SK-N-SH (cell line): ENCODE results near the gene MIF4GD. TPM values are rescaled to one million over a fixed set of nuclear protein-coding genes. Genes with fewer than 3 reads are reported as not detected.

Experiments
- CTCF ChIA-PET: fragments of 300-600, 350-600 bp; formaldehyde crosslinking; extraction: SDS; loops from one replicate; lab custom pipeline; 2021; lab: Yijun Ruan, JAX
- POLR2A ChIA-PET: fragments of 350-600 bp; sonication (Branson Sonifier 250); formaldehyde crosslinking; extraction: SDS; loops from one replicate; lab custom pipeline; 2020; ENCODE audit warnings: antibody characterized with exemption, inconsistent platforms; lab: Yijun Ruan, JAX
- DNase-seq: peaks from one replicate; pipeline ENCODE4 v3.0.0; 2012
- H2AFZ ChIP-seq: fragments of 200-600 bp; sonication (generic); 2 replicates; pipeline ENCODE4 v1.8.1; 2016; ENCODE audit warnings: antibody characterized with exemption, mild to moderate bottlenecking, low read depth
- H3F3A ChIP-seq: fragments of 200-600 bp; sonication (generic); replicated peaks from 2 replicates; pipeline ENCODE3; 2016; ENCODE audit warnings: antibody characterized with exemption, mild to moderate bottlenecking; ENCODE audit not compliant: insufficient read depth
- H3K27ac ChIP-seq, 2 experiments: fragments of 200-500 bp in 1 of 2; fragments of 200-600 bp in 1 of 2; sonication (Bioruptor generic) in 1 of 2; sonication (generic), shearing (Covaris generic) in 1 of 2; 2 replicates each; pipeline versions ENCODE4 v1.5.1 to v1.6.1; 2014 to 2016; ENCODE audit warnings: low read depth in 2 of 2, inconsistent platforms in 1 of 2, low read length in 1 of 2, mild to moderate bottlenecking in 1 of 2, mixed read lengths in 1 of 2
- H3K27me3 ChIP-seq: fragments of 200-600 bp; sonication (generic), shearing (Covaris generic); 2 replicates; pipeline ENCODE4 v1.6.1; 2016; ENCODE audit warnings: mixed run types; ENCODE audit not compliant: insufficient read depth
- H3K36me3 ChIP-seq, 2 experiments: fragments of 200-500 bp in 1 of 2; fragments of 200-600 bp in 1 of 2; sonication (Bioruptor generic) in 1 of 2; sonication (generic) in 1 of 2; replicated peaks in 1 of 2; 2 replicates each; pipeline versions ENCODE3 to v1.5.1; 2014 to 2016; ENCODE audit warnings: low read length in 1 of 2, mild to moderate bottlenecking in 1 of 2; ENCODE audit not compliant: insufficient read depth in 2 of 2, control insufficient read depth in 1 of 2
- H3K4me1 ChIP-seq, 2 experiments: fragments of 200-500 bp in 1 of 2; fragments of 200-600 bp in 1 of 2; sonication (Bioruptor generic) in 1 of 2; sonication (generic), shearing (Covaris generic) in 1 of 2; 2 replicates each; pipeline versions ENCODE4 v1.5.1 to v1.6.1; 2014 to 2016; ENCODE audit warnings: low read depth in 1 of 2, low read length in 1 of 2, mixed run types in 1 of 2; ENCODE audit not compliant: insufficient read depth in 2 of 2, control insufficient read depth in 1 of 2
- H3K4me2 ChIP-seq: fragments of 200-600 bp; sonication (generic), shearing (Covaris generic); 2 replicates; pipeline ENCODE4 v1.6.1; 2017; ENCODE audit warnings: mixed run types
- H3K4me3 ChIP-seq, 2 experiments: fragments of 200-500 bp in 1 of 2; fragments of 200-600 bp in 1 of 2; sonication (Bioruptor generic) in 1 of 2; sonication (generic), shearing (Covaris generic) in 1 of 2; 2 replicates each; pipeline versions ENCODE4 v1.5.1 to v1.8.1; 2014 to 2016; ENCODE audit warnings: low read depth in 2 of 2, inconsistent platforms in 1 of 2, low read length in 1 of 2, mild to moderate bottlenecking in 1 of 2, mixed read lengths in 1 of 2, moderate library complexity in 1 of 2
- H3K79me2 ChIP-seq: fragments of 200-600 bp; sonication (generic); 2 replicates; pipeline ENCODE4 v1.8.1; 2017; ENCODE audit warnings: mild to moderate bottlenecking; ENCODE audit not compliant: insufficient read depth
- H3K9ac ChIP-seq: fragments of 200-600 bp; sonication (generic); 2 replicates; pipeline ENCODE4 v1.6.1; 2017; ENCODE audit warnings: mixed run types
- H3K9me2 ChIP-seq: fragments of 200-600 bp; sonication (generic); 2 replicates; pipeline ENCODE4 v1.6.1; 2017; ENCODE audit warnings: mixed run types
- H3K9me3 ChIP-seq: fragments of 200-600 bp; sonication (generic); 2 replicates; pipeline ENCODE4 v1.6.1; 2017; ENCODE audit warnings: mixed run types, mild to moderate bottlenecking, moderate library complexity
- H4K20me1 ChIP-seq: fragments of 200-600 bp; sonication (generic); 2 replicates; pipeline ENCODE4 v1.6.1; 2017; ENCODE audit warnings: mild to moderate bottlenecking, mixed run types; ENCODE audit not compliant: insufficient read depth
- CHD2 ChIP-seq: fragments of 150-350 bp; IDR thresholded peaks from 2 replicates; pipeline ENCODE4 v1.6.1; 2018; ENCODE audit warnings: low read length; ENCODE audit not compliant: partially characterized antibody
- CTCF ChIP-seq: fragments of 200-600 bp; sonication (generic); IDR thresholded peaks from 2 replicates; pipeline ENCODE4 v1.6.1; 2017; ENCODE audit warnings: antibody characterized with exemption, mild to moderate bottlenecking, moderate library complexity
- EP300 ChIP-seq, 2 experiments: IDR thresholded peaks; 2 replicates each; pipeline versions ENCODE4 v1.4.0 to v1.6.1; 2012; ENCODE audit warnings: borderline replicate concordance in 1 of 2, low read depth in 1 of 2, low read length in 1 of 2
- GABPA ChIP-seq: IDR thresholded peaks from 2 replicates; pipeline ENCODE4 v1.4.0; 2012; ENCODE audit warnings: low read depth, mild to moderate bottlenecking
- IRF3 ChIP-seq: fragments of 150-350 bp; IDR thresholded peaks from 2 replicates; pipeline ENCODE4 v1.6.1; 2016; ENCODE audit warnings: mild to moderate bottlenecking, low read depth, low read length
- MAX ChIP-seq: IDR thresholded peaks from 2 replicates; pipeline ENCODE4 v1.4.0; 2012; ENCODE audit warnings: low read depth
- NFIC ChIP-seq: IDR thresholded peaks from 2 replicates; pipeline ENCODE4 v1.4.0; 2012; ENCODE audit warnings: borderline replicate concordance
- POLR2AphosphoS5 ChIP-seq: IDR thresholded peaks from 2 replicates; pipeline ENCODE4 v1.6.1; 2012; ENCODE audit warnings: low read depth, low read length
- RAD21 ChIP-seq: IDR thresholded peaks from 2 replicates; pipeline ENCODE4 v1.6.1; 2012; ENCODE audit warnings: mild to moderate bottlenecking, low read length
- REST ChIP-seq: IDR thresholded peaks from 2 replicates; pipeline ENCODE4 v1.6.1; 2012; ENCODE audit warnings: mild to moderate bottlenecking, low read depth, low read length, moderate library complexity
- SMC3 ChIP-seq: IDR thresholded peaks from 2 replicates; pipeline ENCODE4 v1.6.1; 2012; ENCODE audit warnings: low read depth, low read length, improper control_type of control experiment
- TCF12 ChIP-seq: IDR thresholded peaks from 2 replicates; pipeline ENCODE4 v1.4.0; 2012
- USF2 ChIP-seq: fragments of 150-350 bp; IDR thresholded peaks from 2 replicates; pipeline ENCODE4 v1.6.1; 2017; ENCODE audit warnings: antibody characterized with exemption, low read length, low read depth, borderline replicate concordance
- ZBTB33 ChIP-seq: IDR thresholded peaks from 2 replicates; pipeline ENCODE4 v1.4.0; 2012; ENCODE audit warnings: low read depth, borderline replicate concordance
- WGBS: methylation state at CpG from one replicate; pipeline ENCODE4 v1.1.6; 2017; ENCODE audit warnings: low lambda C conversion rate; 5-methylcytosine and 5-hydroxymethylcytosine counted together
- polyA plus RNA-seq, 3 experiments: library from polyadenylated mRNA; depleted of rRNA; stranded (reverse); fragments of >200 nt; gene quantifications; 2 replicates each; pipeline ENCODE4 v1.2.3, GENCODE V29; 2012

The MIF4GD gene
- polyA plus RNA-seq, 1 of the 3 experiments (the other 2 are of a cell fraction), result 65.4 TPM

GRCh38 chr17:75317671-75318070, 46.6 kb upstream of the MIF4GD start (continued):
- TF ChIP-seq IRF3 (no peak), POLR2AphosphoS5 (no peak), CHD2 (no peak), GABPA (no peak), ZBTB33 (no peak)

GRCh38 chr17:75316253-75316652, 45.2 kb upstream of the MIF4GD start:
- no peak overlapping the region for H3K9ac ChIP-seq
- no peak overlapping the region for H3K27ac ChIP-seq
- no peaks in the 10 kb centered on the region for H4K20me1 ChIP-seq
- no peak overlapping the region for H3K4me3 ChIP-seq
- no peak overlapping the region for H3K4me2 ChIP-seq
- H3K9me2 ChIP-seq, result no peaks in the 10 kb centered on the region
- ChIA-PET CTCF (interaction anchor here (1.2 to 2.4 kb wide), 5 partner anchors 26 to 110 kb away, joined by 3 to 15 read pairs (median 7); partner anchors contain the start of gene SLC25A19), POLR2A (no interaction called here)
- WGBS, result 90% methylated on average over 5 of the region's 5 CpGs
- H3K9me3 ChIP-seq, result no peaks in the 10 kb centered on the region
- H3F3A ChIP-seq, result peaks cover 3% of the 10 kb centered on the region
- H2AFZ ChIP-seq, result no peak overlapping the region
- H3K4me1 ChIP-seq, result no peaks in the 10 kb centered on the region
- DNase-seq, result no peak
- no peaks in the 10 kb centered on the region for H3K27me3 ChIP-seq
- H3K79me2 ChIP-seq, result no peaks in the 10 kb centered on the region
- H3K36me3 ChIP-seq, result peaks cover 21 to 28% of the 10 kb centered on the region in 2 experiments
- TF ChIP-seq MAX, result no peak
- no peak for TF ChIP-seq TCF12
- TF ChIP-seq CTCF, result no peak

- Histone ChIP-seq H3K9me3 (no peaks in the 10 kb centered on the region), H3K4me1 (no peaks in the 10 kb centered on the region), H3K4me3 (no peak overlapping the region), H3K9ac (no peak overlapping the region), H3K36me3 (peaks cover 15 to 24% of the 10 kb centered on the region in 2 experiments), H3K79me2 (no peaks in the 10 kb centered on the region), H3K27ac (no peak overlapping the region), H4K20me1 (no peaks in the 10 kb centered on the region), H2AFZ (no peak overlapping the region), H3K9me2 (no peaks in the 10 kb centered on the region), H3K4me2 (no peak overlapping the region), H3K27me3 (no peaks in the 10 kb centered on the region), H3F3A (peaks cover 2% of the 10 kb centered on the region)
- CTCF ChIA-PET, result interaction anchor here (1.2 to 2.4 kb wide), 5 partner anchors 26 to 111 kb away, joined by 3 to 15 read pairs (median 7); partner anchors contain the start of gene SLC25A19
- TF ChIP-seq POLR2AphosphoS5 (0 out of 2 replicates have a peak, but pooled peaks have one; percentile 6), EP300 (IDR thresholded peaks at IDR 0.05; ENCODE audit: borderline replicate concordance in 1 of 2, low read depth in 1 of 2, low read length in 1 of 2) (no peak), USF2 (no peak), NFIC (no peak), RAD21 (no peak), REST (no peak), SMC3 (no peak)
- 89% methylated on average over 19 of the region's 19 CpGs for WGBS
- POLR2A ChIA-PET, result no interaction called here
- no peak for DNase-seq
Measured at GRCh38 chr17:75315541-75316243, 44.7 kb upstream of the MIF4GD start.
